Measurements from ENCODE around the gene DUS1L. TPM values are rescaled to one million over a fixed set of nuclear protein-coding genes. Genes with fewer than 3 reads are reported as not detected.

The DUS1L gene
- total RNA-seq, 4 donors from 2014 or later, result 73.6 to 207 (median 122) TPM

GRCh38 chr17:82013772-82014321 is 51.8 kb downstream of the DUS1L start:
- Histone ChIP-seq H3K27ac (peak overlapping the region in 1 of 4 donors; percentile 54), H3K4me3 (no peak overlapping the region), H3K4me1 (no peaks in the 10 kb centered on the region), H3K27me3 (no peaks in the 10 kb centered on the region), H3K36me3 (peaks cover 0 to 10% (median 0%) of the 10 kb centered on the region in 3 donors), H3K9me3 (no peaks in the 10 kb centered on the region)
- TF ChIP-seq POLR2A (IDR thresholded peaks at IDR 0.05), result no peak
- TF ChIP-seq, protein P1, sequence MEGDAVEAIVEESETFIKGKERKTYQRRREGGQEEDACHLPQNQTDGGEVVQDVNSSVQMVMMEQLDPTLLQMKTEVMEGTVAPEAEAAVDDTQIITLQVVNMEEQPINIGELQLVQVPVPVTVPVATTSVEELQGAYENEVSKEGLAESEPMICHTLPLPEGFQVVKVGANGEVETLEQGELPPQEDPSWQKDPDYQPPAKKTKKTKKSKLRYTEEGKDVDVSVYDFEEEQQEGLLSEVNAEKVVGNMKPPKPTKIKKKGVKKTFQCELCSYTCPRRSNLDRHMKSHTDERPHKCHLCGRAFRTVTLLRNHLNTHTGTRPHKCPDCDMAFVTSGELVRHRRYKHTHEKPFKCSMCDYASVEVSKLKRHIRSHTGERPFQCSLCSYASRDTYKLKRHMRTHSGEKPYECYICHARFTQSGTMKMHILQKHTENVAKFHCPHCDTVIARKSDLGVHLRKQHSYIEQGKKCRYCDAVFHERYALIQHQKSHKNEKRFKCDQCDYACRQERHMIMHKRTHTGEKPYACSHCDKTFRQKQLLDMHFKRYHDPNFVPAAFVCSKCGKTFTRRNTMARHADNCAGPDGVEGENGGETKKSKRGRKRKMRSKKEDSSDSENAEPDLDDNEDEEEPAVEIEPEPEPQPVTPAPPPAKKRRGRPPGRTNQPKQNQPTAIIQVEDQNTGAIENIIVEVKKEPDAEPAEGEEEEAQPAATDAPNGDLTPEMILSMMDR (IDR thresholded peaks at IDR 0.05), result no peak
- no peak for DNase-seq

GRCh38 chr17:82013341-82013740 is 52.3 kb downstream of the DUS1L start:
- H3K27ac ChIP-seq, result peak overlapping the region in 2 of 4 donors; percentile 43 to 54
- no peaks in the 10 kb centered on the region for H3K9me3 ChIP-seq
- peaks cover 0 to 5% (median 0%) of the 10 kb centered on the region in 3 donors for H3K36me3 ChIP-seq
- no peak for DNase-seq
- H3K27me3 ChIP-seq, result no peaks in the 10 kb centered on the region
- H3K4me3 ChIP-seq, result no peak overlapping the region
- H3K4me1 ChIP-seq, result no peaks in the 10 kb centered on the region
- TF ChIP-seq, protein P1 (IDR thresholded peaks at IDR 0.05), result no peak
- no peak for TF ChIP-seq POLR2A (IDR thresholded peaks at IDR 0.05)

DNA sequence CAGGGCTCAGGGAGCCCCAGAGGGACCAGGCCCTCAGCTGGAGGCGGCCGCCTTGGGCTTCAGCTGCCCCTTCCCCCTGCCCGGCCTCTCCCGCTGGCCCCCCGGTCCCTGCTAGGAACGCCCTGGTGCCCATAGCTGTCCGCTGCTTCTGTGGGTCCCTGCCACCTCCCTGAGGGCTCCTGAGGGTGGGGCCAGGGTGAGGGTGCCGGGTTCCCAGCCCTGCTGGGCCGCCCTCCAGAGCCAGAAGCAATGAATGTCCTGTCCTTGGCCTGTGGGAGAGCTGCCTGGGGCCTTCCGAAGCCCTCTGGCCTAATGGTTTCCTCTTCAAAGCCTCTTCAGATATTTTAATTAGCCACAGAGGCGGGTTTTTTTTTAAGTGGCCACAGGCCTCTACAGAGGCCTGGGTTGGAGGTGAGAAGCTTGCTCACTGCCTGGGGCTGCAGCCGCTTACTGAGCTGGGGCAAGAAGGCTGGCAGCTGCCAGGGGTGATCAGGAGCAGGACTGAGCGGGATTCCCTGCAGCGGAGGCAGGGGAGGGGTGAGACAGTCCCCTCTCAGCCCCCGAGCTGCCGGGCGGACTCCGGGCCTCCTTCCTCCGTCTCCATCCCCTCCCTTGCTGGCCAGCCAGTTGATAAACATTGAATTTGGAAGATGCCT is 52.8 kb downstream of the DUS1L start:
- H3K27ac ChIP-seq, result peak overlapping the region in 2 of 4 donors; percentile 43 to 54
- no peak for TF ChIP-seq POLR2A (IDR thresholded peaks at IDR 0.05)
- TF ChIP-seq, protein P1 (IDR thresholded peaks at IDR 0.05), result no peak
- no peaks in the 10 kb centered on the region for H3K4me1 ChIP-seq
- no peak overlapping the region for H3K4me3 ChIP-seq
- no peaks in the 10 kb centered on the region for H3K27me3 ChIP-seq
- no peaks in the 10 kb centered on the region for H3K9me3 ChIP-seq
- H3K36me3 ChIP-seq, result peaks cover 0 to 3% (median 0%) of the 10 kb centered on the region in 3 donors
- DNase-seq, result no peak

- H3K9me3 ChIP-seq, result no peaks in the 10 kb centered on the region
- no peak for DNase-seq
- H3K4me3 ChIP-seq, result no peak overlapping the region
- TF ChIP-seq, protein P1 (IDR thresholded peaks at IDR 0.05), result no peak
- TF ChIP-seq POLR2A (IDR thresholded peaks at IDR 0.05), result no peak
- H3K36me3 ChIP-seq, result no peaks in the 10 kb centered on the region
- H3K4me1 ChIP-seq, result no peaks in the 10 kb centered on the region
- H3K27me3 ChIP-seq, result no peaks in the 10 kb centered on the region
- peak overlapping the region in 1 of 4 donors; percentile 54 for H3K27ac ChIP-seq
Measured at GRCh38 chr17:82012261-82012639, 53.4 kb downstream of the DUS1L start.

- DNase-seq, result no peak
- H3K27ac ChIP-seq, result no peak overlapping the region
- no peaks in the 10 kb centered on the region for H3K9me3 ChIP-seq
- no peaks in the 10 kb centered on the region for H3K27me3 ChIP-seq
- no peaks in the 10 kb centered on the region for H3K4me1 ChIP-seq
- no peak overlapping the region for H3K4me3 ChIP-seq
- no peaks in the 10 kb centered on the region for H3K36me3 ChIP-seq
- TF ChIP-seq, protein P1 (IDR thresholded peaks at IDR 0.05), result no peak
- TF ChIP-seq POLR2A (IDR thresholded peaks at IDR 0.05), result no peak
Measured at GRCh38 chr17:82011617-82012187, 53.9 kb downstream of the DUS1L start.
